HG03196 (cell line): ENCODE data around the gene ISL2.

Experiments used
- ATAC-seq: cut with Tn5 transposase; IDR thresholded peaks from one replicate; pipeline ENCODE4 v1.9.1; 2021; ENCODE audit not compliant: unreplicated experiment

Gene ISL2

DNA sequence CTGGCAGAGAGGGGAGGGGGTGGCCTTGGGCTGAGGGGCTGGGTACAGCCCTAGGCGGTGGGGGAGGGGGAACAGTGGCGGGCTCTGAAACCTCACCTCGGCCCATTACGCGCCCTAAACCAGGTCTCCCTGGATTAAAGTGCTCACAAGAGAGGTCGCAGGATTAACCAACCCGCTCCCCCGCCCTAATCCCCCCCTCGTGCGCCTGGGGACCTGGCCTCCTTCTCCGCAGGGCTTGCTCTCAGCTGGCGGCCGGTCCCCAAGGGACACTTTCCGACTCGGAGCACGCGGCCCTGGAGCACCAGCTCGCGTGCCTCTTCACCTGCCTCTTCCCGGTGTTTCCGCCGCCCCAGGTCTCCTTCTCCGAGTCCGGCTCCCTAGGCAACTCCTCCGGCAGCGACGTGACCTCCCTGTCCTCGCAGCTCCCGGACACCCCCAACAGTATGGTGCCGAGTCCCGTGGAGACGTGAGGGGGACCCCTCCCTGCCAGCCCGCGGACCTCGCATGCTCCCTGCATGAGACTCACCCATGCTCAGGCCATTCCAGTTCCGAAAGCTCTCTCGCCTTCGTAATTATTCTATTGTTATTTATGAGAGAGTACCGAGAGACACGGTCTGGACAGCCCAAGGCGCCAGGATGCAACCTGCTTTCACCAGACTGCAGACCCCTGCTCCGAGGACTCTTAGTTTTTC, 4.9 kb downstream of the ISL2 start:
- ATAC-seq, result no peak

DNA sequence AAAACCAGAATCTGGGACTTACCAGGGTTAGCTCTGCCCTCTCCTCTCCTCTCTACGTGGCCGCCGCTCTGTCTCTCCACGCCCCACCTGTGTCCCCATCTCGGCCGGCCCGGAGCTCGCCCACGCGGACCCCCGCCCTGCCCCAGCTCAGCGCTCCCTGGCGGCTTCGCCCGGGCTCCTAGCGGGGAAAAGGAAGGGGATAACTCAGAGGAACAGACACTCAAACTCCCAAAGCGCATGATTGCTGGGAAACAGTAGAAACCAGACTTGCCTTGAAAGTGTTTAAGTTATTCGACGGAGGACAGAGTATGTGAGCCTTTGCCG, 5.4 kb downstream of the ISL2 start:
- no peak for ATAC-seq

DNA sequence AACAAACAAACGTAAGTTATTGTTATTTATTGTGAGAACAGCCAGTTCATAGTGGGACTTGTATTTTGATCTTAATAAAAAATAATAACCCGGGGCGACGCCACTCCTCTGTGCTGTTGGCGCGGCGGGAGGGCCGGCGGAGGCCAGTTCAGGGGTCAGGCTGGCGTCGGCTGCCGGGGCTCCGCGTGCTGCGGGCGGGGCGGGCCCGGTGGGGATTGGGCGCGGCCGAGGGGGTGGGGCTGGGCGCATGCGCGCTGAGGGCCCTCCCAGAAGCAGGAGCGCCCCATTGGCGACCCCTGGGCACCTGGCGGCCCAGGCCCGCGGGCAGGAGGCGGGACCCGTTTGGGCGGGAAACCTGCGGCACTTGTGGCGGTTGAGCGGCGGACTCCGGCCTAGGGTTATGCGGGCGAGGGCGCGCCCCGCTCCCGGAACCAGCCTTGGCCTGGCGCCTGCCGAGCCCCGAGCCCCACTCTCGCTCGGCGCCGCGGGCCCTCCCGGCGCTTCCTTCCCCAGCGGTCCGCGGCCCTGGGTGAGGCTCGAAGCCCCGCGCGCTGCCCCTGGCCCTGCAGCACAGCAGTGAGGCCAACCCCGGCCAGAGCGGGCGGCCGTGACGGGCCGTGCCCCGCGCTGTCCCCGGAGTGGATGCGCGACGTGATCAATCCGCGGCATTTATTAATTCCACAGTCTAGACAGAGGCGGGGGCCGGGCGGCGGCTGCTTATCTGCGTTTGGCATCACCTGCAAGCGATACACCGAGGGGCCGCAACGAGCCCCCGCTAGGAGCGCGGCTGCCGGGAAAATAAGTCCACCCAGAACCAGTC, 6.0 kb downstream of the ISL2 start:
- no peak for ATAC-seq

DNA sequence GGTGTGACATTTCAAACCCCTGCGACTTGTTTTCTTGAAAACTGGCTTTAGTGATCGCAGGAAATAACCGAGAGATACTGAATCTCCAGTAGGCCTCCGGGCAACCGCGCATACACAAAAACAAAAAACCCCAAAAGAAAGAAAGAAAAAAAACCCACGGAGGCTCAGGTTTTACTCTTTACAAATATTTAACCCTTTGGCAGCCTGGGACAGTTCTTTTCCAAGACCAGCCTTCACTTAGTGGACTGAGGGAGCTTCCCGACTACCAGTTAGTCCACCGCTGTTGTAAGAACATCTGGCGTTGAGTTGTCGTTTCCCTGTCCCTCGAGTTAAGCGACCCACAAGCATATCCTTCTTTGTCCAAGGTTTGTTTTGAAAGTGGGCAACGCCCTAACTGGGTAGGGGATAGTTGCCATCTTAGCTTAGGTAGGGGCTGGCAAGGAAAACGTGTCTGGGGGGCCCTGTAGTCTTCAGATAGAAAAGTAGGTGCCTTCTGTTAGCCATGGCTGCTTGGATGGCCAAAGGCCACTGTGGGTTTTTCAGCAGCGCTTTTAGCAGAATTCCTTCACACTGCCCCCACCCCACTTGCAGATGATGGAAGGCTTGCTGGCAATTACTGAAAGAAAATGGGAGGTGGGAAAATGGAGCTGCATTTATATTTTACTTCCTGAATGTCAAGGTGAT, 6.9 kb downstream of the ISL2 start:
- ATAC-seq, result no peak

DNA sequence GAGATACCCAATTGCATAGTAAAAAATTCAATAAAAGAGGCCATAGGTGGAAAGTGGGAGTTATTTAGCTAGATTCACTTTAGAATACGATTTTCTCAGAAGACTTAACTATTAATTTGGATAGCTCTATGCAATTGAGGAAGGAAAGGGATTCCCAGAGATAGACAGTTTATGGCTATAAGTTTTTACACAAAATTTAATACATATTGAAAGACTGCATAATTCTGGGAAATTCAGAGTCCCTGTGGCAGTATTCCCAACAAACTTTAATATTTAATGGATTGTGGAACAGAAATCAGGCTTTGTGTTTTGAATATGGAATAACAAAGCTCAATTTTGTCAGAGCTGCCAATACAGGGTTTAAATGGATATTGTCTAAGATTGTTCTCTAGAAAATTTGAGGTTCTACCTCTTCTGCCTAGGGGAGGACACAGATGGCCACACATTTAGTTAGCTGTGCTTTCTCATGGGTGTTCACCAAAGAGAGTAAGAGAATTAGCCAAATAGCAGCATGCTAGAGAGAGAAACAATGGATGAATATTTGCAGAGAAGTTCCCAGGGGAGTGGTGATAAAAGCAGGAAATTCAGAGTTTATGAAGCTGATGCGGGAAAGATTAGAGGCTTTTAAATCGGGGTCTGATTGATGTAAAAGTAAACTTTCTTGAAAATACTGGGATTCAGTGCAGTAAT, 8.5 kb downstream of the ISL2 start:
- ATAC-seq, result no peak

DNA sequence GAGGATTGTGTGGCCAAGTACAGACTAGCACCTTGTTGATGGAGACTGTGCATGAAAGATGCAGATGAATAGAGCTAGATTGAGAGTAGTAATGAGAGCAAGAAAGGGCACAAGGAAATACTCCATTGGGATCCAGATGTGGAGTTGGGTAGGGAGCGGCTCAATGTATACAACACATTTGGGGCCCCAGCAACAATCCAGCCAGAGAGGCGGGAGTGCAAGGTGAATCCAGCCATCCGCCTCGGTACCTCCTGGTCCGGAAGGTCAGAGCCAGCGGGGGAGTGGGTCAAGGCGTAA, 9.0 kb downstream of the ISL2 start:
- no peak for ATAC-seq

DNA sequence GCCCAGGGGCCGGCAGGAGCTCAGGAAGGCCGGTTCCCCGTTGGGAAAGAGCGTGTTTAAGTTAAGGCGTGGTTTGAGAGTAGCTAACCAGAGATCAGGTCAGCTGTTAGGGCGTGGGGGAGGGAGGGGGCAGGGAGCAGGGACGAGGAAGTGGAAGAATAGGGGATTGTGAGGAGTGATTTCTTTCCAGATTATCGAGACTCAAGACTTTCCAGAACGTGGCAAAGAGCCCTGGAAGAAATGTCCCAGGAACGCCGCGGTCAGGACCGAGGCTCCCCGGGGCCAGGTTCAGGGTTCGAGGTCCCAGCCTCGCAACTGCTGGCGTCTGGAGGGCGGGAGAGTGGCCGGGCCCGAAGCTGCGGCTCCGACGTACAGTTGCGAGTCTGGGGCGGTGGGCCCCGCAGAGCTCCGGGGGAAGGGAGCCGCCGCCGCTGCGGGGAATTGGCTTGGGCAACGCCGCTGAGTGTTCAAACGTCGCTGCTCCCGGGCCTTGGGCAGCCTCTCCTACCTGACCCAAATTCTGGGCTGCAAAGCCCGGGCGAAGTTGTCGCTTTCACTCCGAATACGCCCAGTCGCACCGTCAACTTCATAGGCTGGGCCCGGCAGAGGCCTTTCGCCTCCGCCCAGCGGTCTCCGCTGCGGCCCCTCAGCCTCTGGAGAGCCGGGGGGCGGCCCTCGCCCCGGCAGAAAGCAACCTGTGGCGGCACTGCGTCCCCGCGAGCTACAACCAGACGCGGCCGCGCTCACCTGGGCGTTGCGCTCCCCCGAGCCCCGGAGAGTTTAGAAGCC, 9.5 kb downstream of the ISL2 start:
- ATAC-seq, result no peak

DNA sequence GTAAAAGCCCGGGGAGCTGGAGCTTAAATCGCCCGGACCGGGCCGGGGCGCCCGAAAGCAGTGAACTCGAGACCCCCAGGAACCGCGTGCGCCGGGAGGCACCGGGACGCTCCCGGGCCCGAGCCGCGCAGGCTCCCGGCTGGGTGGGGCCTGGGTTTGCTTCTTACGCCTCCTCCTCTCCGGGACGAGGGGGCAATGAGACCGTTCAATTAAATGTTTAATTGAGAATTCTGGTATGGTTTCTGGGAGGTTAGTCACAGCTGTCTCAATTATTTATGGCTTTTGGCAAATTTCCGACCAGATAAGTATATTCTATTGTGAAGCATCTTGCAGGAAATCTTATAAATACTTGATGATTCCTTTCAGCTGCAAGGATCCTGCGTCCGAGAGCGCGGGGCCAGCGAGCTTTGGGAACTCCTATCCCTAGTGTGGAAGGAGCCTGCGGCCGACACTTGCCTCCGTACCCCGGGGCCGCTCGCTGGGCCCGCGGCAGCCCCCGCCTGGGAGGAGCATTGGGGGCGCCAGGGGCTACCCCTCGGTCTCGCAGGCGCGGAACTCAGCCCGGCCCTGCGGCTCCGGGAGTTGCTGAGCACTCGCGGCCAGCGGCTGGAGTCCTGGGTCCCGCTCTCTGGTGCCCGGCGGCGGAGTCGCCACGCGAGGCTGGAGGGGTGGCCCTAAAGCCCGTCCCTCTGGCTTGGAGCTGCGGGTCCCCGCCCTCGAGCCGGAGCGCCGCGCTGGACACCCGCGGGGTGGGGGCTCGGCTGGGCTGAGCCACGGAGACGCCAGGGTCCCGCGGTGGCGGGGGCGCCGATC, 10.3 kb downstream of the ISL2 start:
- ATAC-seq, result no peak

DNA sequence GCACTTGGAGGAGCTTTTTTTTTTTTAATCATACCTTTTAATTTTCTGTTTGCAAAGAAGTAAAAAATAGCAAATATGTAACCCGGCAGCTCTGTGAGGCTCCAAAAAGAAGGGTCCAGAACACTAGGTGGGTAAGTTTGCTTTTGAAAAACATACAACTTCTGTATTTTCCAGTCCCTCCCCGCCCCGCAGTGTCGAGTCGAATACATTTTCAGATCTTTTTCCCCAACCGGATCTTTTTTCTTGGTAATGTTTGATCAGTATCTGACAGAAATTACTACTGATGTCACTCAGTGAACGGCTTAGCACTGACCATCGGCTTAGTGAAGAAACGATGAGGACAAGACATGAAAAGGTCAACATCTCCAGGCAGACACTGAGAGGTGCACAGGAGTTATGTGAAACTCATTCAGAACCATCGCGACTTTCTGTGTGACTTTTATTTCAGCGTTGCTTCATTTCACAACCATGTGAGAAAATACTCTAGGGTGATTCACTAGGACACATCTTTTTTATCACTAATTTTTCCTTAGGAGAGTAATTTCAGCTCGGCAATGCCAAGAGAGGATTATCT, 11.0 kb downstream of the ISL2 start:
- ATAC-seq, result no peak

DNA sequence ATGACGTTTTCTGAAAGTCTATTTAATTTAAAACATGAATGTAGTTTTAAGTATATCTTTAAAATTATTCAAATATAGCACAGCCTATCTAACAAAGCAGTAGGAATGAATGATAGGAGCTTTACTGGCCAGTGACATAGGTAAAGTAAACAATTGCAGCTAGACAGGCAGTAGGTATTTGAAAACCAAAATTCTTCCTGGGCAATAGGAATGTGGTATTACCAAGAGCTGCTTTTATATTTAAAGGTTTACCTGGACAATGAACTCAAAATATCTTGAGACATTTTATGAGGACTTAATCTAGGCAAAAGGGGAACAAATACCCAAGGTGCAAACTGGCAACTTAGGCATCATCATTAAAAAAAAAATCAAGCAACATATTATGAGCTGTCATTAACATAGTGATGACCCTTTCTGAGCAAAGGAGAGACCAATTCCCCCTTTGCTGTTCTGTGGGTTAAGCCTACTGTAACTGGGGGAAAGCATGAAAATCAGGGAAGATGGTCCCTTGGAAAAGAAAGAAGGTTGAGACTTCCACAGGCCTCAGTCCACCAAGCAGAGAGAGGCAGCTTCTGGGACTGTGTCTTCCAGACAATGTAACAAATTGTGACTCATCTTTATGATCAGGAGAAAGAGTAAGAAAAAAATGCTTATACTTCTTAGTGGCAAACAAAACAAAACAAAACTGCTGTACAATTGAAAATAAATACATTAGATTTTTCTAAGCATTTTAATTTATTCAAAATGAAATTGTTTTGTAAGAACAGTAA, 12.9 kb downstream of the ISL2 start:
- ATAC-seq, result no peak

DNA sequence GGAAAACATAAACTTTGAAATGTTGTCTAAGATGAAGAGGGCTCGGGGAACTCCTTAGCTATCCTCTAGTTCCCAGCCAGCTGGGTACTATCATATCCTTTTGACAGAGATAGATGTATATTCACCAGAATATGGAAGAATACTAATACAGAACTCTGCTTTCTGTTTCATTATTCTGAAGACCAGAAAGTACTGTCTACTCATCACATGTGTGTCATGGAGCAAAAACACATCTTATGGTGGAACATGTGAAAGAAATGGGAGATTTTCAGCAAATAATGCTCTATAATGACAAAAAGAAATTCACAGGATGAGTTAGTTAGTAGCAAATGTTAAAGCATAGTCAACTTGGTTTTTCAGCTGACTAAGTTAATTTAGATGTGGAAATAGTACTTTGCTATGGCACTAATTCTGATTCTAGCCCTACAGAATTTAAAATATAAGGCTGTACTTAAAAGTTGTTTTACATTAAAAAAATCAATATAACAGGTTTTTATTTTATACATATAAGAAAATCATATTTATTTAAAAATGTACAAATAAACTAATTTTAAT, 16.5 kb downstream of the ISL2 start:
- no peak for ATAC-seq

DNA sequence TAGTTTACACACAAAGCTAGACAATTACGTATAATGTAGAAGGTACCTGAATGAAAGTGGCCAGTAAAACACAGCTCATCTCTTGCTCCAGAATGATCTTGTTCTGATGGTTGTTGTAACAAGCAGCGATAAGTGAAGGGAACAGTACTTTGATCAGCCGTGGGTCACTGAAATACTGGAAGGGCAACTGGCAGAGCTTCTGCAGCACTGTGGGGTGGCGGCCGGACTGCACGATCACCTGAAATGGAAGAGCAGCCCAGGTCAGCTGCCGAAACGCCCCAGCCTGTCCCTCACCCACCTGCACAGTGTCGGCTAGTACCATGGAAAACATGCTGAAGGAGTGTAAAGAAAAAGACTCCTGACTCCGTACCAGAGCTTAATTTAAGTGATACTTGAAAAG, 17.3 kb downstream of the ISL2 start:
- no peak for ATAC-seq

DNA sequence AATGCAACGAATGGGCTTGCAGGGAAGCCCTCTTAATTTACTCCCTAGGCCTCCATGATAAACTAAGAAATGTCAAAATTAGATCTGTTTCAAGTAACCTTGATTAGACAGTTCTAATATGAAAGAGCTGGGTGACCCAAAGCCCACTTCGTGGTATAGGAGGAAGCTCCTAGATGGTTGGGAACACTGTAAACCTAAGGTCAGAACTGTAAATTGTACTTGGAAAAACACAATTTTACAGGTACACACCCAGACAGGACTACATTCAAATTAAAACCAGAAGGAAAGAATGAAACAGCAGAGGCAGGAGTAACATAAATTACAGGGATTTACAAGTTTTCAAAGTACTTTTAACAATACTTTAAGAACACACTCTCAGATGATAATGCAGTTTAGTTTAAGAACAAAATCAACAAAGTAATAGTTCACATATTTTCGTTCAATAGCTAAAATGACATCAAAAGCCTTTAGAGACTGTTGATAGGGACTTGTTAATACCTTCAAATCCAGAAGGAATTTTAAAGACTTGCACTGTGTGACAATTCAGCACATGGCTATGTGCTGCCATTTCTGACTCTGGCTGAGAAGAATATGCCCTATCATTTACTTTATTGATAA, 18.4 kb downstream of the ISL2 start:
- ATAC-seq, result no peak

DNA sequence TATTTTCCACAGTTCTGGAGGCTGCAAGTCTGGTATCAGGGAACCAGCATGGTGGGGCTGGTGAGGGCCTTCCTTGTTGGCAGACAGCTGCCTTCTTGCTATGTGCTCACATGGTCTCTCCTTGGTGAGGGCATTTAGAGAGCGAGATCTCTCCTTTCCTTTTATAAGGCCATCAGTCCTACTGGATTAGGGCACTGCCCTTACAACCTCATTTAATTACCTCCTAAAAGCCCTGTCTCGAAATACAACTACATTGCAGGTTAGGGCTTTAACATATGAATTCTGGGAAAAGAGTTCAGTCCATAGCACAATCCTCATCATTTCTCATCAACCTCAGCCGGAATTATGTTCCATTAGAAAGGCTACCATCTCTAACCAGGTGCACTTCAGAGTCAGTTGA, 21.9 kb downstream of the ISL2 start:
- ATAC-seq, result no peak

DNA sequence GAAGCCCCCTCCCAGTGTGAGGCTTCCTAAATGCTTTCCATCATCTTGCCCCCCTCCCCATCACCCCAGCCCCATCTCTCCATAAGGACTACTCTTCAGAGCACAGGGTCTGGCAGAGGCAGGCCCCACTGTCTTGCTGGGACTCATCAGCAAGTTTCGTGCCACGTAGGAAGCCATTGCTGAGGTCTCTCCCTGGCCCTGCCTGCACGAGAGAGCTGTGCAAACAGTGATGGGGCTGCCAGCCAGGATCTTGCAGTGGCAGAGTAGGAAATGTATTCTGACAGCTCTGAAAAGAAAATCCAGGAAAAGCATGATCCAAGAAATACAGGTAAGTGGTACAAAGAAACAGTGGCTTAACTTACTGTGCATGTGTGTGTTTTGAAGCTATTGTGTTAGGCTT, 22.6 kb downstream of the ISL2 start:
- ATAC-seq, result no peak

DNA sequence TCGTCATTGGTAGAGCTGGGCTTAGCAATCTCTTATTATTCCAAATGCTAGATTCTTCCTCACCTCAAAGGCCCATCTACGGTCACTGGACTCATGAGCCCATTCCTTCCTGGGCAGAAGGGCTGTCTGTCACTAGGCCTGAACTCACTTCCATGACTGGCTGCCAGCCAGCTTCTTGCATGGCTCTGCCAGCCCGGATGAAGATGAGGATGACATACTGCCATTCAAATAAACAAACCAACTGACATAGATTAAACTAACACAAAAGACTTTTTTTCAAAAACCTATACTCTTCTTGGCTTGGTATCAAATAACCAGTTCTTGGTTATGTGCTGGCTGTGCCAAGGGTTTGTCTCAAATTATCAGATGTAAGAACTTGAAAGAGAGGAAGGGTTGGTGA, 23.8 kb downstream of the ISL2 start:
- ATAC-seq, result no peak

DNA sequence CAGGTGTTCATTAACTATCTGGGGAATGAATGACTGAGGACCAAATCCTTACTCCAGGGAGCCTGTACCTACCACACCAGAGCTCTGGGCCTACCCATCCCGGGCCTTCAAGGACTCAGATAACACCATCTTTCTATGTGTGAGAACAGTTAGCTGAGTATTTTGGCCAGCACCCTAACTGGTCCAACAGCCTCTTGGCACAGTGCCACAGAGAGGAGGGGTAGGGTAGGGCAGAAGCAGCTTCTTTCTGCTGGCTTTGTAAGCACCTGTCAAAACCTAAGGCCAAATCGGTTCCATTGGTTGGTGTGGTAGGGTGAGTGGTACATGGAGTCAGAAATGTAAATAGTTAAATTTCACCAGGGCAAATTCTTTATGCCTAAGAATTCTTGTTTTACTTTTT, 26.7 kb downstream of the ISL2 start:
- ATAC-seq, result no peak

DNA sequence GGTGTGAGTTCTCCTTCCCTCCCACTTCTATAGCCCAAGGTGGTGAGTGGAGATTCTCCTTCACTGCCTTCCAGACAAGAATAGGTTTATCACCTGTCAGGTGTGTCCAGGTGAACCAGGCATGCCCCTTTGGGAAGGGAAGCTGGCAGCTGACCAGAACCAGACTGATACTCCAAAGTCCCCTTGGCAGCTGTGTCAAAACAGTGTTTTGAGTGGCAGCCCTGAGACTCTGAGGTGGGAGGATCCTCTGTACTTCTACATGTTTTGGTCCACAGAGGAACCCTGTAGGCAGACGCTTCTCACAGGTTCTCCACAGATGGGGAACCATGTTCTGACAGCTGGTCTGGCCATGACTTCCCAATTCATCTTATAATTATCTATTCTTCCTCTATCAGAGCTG, 30.1 kb downstream of the ISL2 start:
- ATAC-seq, result no peak
